ENCODE results near the gene TBX5.

The TBX5 gene

DNA sequence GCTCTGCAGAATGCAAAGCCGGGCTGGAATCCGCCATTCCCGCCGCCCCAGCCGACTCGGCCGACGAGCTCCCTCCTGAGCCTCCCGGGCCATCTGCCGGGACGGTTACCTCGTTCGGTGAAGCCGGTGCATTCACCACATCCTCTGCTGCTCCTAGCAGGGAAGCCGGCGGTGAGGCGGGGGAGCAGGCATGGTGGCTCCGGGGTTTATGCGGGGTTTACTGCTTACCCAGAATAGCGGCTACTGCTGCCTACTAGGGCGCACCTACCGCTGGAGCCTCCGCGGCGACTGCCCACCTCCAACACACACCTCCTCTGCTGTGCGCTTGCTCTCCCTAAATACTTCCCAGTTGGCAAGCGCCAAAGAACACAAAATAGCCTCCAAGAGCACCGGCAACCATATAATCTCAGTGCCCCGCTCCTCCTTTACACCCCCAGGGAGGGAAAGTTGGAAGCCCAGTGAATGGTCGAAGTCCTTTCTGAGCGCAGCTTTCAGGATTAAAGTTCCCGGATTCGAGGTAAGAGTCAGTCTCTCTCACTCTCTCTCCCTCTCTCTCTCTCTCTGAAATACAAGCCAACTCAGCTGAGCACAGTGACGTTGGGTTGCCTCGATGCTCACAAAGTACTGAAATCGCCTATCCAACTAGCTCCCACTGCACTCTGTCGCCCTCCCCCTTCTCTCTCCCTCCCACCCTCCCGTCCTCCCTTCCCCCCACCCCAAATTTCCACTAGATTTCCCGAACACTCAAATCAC is at the start of gene TBX5:
TBX5 (minus strand) TSS at position 626 of the 753 bp plus-strand sequence. CDS start 2,246 bp downstream, outside the sequence.
- no peak for DNase-seq (ENCODE audit: low spot score)

DNA sequence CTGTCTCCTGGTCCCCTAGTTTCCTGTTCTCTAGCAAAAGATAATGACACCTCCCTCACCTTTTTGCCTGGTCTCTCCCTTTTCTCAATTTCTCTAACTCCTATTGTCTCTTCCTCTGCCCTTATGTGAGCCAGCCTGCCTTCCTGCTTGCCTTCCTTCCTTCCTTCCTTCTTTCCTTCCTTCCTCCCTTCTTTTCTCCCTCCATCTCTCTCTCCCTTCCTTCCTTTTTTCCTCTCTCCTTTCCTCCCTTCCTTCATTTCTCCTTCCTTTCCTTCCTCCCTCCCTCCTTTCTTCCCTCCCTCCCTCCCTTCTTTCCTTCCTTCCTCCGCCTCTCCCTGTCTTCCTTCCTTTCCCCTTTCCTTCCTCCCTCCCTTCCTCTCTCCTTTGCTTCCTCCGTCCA is 45.7 kb upstream of the TBX5 start:
- no peak for DNase-seq (ENCODE audit: low spot score)

DNA sequence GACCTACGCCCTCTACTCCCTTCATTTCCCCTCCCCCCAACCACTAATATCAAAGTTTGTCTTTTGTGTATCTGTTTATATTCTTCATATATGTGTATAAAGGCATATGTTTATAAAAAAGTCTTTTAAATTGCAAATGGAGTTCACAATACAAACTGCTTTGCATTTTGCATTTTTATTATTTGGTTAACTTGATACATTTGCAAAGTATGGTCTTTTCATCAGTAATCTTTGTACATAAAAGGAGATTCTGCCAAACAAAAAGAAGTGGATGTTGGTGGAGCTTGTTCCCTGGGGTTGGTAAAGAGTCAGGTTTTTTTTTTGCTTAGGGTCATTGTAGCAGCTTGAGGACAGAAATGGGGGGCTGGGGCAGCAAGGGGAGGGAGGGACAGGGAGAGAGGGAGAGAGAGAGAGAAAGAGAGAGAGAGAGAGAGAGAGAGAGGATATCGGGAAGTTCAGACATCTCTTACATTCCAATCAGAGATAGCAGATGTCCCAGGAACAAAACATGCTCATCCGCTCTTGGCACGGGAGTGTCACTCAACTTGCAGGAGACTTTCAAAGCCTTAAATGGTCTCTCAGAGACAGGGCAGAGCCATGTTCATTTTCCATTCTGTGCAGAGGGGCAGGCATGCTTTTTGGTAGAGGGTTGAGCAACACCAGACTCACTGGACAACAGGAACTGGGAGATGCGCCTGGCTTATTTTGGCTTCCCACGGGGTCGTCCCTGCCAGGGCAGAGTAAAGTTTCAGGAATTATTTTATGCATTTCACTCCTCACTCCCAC is 44.8 kb upstream of the TBX5 start:
- no peak for DNase-seq (ENCODE audit: low spot score)

DNA sequence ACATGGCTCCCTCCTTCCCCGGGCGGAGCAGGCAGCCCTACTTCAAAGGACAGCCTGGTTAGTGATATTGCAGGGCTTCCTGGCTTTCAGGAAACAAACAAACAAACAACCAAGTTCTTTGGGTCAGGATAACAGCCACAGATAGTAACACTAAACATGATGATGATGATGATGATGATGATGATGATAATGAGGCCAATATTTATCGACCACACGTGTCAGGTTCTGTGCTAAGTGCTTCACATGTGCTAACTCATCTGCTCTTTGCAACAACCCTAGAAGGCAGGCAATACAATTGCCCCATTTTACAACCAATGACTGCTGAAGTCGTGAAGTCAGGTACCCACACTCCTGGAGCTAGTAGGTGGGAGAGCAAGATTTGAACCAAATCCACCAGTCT is 44.1 kb upstream of the TBX5 start:
- no peak for DNase-seq (ENCODE audit: low spot score)

DNA sequence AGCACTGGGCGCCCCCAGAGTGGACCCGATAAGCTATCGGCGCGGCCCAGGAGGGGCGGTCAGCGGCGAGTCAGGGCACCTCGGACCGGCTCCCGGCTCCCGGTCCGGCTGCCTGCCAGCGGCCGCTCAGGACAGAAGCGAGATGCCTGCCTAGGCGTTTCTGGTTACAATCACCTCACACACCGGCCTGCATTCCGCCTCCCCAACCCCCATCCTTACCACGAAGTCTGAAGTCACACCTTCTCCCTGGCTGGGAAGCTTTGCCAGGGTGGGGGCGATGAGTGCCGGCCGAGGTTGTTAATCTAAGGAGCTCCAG is 42.6 kb upstream of the TBX5 start:
- DNase-seq (ENCODE audit: low spot score): no peak

DNA sequence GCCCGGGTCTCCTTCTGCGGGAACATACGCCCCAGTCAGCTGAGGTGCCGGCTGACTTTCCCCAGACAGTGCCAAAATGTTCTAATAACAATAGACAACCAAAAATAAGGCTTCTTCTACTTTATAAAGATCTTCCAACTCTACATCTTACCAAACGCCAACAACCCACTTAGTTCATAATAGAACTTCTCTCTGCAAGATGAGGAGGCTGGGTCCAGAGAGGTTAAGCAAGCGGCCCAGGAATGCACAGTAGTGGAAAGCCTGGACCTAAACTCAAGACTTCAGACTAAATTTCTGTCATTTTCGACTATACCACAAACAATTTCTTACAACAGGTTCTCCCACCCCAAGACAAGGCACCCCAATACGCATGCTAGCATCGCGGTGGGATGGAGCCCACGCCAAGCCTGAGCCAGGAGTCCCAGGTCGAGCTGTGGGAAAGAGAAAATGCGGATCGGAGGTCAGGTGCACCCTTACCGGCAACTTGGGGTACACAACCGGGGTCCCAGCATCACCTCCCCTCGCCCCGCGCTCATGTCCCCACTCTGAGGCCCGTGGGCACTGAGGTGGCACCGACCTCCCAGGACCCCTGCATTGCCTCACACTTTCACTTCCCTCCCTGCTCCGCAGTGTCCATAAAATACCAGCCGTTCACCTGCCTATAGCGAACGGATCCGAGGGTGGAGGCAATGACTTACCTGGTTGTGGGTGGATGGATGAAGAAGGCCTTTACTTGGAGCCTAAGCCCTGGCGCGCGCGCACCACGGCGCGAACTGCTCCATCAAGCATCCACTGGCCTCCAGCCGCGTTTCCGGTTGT is 42.1 kb upstream of the TBX5 start:
- DNase-seq (ENCODE audit: low spot score): no peak

DNA sequence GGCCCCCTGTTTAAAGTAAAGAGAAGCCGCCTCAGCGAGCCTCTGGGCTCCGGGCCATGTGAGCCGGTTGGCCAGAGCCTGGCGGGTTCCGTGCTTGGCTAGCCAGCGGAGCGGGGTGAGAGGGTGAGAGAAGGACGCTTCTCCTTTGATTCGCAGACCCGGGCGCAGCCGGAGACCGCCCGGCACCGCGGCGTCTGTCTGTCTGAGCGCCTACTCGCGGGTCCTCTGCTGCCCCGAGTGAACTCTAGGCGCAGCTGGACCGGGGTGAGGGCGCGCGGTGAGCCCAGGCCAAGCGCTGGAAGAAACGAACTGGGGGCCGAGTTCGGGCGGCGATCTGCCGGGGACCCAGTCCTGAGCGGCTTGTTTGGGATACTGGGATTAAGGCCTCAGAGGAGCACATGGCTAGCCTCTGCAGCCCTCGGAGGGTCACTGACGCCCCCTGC is 41.4 kb upstream of the TBX5 start:
- DNase-seq (ENCODE audit: low spot score): no peak

DNA sequence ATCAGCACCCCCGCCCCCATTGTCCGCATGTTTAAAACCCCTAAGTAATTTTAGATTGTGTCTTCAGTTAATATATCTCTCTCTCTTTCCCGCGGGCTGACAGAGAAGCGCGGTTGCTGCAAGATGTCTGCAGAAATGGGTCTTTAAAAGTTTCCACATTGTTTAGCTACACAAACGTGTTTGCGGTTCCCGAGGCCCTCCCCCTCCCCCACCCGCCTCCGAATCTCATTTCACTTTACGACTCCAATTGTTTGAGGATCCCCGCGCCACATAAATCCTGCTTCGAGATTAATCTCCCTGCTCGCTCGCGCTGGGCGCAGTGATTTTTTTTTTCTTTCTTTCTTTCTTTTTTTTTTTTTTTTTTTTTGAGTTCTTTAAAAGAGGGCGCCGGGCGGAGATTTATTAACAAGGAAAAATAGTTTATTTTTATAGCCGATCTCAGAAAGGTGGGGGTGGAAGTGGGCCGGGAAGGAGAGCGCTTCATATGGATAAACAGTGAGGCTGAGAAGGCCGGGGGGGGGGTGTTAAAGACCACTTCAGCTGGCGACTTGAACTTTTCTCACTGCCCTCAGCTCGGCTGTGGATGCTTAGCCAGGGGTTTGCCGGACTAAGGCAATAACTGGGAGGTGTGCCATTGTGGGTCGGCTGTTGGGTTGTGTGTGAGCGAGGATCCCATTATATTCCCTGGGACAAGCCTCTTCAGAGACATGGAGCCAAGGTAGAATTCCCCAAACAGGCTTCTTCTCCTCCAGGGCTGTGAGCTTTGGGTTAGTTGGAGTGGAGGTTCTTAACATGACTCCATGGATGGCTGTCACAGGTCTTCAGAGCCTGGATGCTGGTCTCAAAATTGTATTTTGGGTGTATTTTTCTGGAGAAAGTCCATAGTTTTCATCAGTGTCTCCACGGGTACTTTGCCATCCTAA is 39.7 kb upstream of the TBX5 start:
- DNase-seq (ENCODE audit: low spot score): no peak

DNA sequence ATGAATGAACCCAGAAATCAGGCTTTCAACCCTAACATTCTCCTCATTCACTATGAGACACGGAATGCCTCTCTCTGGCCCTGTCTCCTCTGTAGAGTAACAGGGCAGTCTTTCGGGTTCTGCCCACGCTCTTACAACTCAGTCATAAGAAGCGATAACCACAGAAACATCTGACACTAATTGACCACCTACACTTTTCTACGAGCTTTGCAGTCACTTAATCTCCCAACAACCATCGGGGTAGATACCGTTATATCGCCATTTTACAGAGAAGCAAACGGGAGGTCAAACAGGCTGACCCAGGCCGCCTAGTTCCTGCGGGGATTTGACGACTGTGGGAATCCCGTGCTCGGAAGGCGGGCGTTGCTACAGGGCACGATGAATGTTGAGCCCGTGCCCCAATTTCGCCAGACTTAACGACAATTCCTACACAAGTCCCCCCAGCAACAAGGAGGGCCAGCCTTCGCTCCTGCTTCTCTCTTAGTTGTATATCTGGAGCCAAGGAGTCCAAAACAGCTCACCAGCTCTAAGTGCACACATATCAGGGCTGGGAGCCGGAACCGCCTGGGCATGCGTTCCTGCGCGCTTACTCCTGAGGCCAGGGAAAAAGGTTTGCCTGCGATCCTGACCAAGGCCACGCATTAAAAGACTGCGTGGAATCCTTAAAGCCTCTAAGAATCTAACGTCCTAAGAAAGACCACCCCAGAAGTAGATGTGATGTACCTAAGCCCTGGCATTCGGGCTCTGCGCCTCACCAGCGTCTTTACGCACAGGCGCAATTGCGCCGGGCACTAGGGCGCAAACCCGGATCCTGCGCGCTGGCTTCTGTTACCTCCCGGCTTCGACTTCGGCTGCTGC is 38.7 kb upstream of the TBX5 start:
- DNase-seq (ENCODE audit: low spot score): no peak

DNA sequence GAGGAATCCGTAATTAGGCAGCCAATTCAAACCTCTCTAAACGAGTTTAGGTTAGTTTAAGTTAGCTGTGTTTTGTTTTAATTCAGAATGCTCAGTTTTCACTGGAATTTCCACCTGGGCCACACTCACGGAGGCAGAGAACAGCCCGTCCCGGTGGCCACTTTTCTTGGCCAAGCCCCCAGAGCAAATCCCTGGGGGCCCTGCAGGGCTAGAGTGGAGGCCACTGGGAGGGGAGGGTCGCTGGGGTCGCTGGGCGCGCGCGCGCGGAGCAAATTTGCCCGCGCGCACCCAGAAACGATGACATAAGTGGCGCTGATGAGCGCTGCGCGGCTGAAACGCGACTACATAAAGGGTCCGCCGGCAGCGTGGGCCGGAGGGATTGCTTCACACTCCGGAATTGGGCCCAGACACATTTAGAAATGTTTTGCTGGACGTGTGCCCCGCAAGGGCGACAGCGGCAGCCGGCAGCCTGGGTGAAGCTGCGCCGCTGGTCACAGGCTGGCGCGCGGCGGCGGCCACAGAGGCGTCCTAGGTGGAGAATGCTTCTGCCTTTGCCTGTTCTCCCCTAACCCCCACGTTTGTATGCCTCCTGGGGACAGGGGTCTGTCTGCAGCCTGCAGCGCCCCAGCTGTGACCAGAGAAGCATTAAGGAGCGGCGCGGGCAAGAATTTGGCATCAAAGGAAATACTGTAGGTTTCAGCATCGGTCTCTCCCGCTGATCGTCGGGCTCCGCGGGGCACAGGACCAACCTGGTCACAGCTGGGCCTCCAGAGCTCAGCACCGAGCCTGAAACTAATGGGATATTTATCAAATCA is 37.9 kb upstream of the TBX5 start:
- no peak for DNase-seq (ENCODE audit: low spot score)

DNA sequence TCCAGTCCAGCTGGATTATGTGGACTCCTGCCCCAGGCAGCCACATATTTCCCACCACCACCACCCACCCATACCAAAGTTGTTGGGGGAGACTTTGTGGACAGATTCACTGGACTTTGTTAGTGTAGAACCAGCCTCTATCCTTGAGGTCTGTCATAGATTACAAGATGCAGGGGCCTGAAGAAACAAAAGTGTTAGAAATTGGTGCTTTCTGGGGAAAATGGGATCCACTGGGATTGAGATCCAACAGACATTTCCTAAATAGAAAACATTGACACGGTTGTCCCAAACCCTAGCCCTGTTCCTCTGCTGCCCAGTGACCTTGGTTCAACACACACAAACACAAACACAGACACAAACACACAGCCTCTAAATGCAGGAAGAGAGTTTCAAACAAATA is 36.6 kb upstream of the TBX5 start:
- DNase-seq (ENCODE audit: low spot score): no peak

DNA sequence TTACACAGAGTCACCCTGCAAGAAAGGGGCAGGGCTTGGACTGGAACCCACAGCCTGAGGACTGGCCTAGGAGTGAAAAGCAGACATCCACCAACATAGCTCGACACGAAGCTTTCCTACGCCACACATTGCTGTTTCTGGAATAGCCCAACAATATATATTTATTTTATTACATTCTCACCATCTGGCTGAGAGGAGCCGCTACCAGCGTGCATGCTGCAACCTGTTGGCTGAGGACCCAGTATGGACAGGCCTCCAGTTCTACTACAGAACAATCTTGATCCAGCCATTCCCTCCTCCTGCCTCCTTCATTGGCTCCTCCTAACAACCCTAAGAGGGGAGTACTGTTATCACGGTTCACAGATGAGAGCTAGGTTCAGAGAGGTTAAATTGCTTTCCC is 35.6 kb upstream of the TBX5 start:
- DNase-seq (ENCODE audit: low spot score): no peak

DNA sequence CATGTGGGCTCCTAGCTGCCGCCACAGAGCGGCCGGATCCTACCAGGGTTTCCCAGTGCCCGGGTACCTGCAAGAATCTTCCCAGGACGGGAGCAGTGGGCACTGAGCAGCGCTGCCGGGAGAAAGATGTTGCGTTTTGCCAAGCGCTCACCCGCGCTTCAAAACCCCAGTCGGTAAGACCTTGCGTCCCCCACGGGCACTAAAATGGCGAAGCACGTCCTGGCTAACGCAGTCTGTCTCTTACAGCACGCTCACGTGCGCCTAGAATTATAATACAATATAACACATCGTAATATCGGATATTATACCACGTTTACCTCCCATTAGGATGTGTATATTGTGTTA is 35.1 kb upstream of the TBX5 start:
- no peak for DNase-seq (ENCODE audit: low spot score)

DNA sequence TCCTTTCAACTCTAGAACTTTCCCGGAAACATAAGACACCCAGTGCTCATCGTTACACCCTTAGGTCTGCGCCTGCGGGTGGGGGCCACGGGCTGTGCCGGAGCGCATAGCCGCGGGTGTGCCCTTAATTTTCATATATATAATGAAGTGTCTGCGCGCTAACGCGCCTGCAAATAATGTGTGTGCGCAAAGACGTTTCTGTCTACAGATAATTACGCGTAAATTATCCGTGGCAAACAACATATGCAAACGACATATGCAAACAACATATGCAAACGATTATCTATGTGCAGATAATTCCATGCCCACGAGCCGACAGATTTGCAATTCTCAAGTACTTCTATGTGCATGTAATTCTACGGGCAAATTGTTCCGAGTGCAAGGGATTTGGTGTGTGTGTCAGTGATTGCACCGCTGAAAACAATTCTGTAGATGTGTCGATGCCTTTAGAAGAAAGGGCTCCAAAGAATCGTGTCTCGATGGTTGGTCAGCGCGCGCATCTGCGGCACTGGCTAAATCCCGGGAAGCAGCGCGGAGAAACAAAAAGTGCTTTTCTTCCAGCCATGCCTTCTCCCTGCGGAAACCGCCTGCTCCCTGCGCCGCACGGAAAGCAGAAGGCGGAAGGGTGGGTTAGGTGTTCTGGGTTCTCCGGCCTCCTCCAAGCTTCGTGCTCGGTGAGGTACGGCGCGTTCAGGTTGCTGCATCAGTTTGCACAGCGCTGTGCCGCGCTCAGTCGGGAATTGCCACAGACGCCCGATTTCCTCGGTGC is 34.5 kb upstream of the TBX5 start:
- DNase-seq (ENCODE audit: low spot score): no peak

DNA sequence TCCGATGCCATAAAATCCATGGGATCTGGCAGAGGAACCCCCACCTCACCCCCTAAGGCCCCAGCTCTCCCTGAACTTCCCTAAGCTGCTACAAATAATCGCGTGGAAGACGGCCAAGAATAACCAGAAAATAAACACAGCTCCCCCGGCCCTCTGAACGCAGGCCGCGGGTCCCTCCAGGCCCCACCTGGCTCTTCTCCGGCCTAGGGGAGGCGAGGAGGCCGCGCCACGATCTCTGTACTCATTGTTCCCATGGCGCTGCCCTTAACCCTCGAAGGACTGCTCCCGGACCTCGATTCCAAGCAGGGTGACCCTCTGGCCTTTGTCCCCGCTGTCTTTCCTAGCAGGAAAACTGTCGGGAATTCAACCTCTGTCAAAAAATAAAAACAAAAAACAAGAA is 33.9 kb upstream of the TBX5 start:
- no peak for DNase-seq (ENCODE audit: low spot score)

DNA sequence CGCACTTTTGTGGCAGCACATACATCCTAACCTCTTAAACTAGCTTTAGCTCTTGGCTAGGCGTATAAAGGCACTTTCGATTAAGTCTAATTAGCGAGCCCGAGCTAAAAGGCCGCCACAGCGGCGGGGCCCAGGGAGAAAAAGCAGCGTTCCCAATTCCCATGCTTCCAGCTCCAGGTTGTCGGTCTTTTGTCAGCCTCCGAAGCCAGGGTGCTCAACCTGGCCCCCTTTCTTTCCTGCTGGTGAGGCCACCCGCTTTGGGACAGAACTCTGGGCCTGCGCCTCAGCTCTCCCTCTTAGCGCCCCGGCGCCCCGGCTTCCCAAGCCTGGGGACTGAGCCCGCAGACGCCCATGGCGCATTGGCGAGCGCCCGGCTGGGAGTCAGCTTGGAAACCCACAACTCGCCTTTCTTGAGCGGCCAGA is 33.3 kb upstream of the TBX5 start:
- no peak for DNase-seq (ENCODE audit: low spot score)

DNA sequence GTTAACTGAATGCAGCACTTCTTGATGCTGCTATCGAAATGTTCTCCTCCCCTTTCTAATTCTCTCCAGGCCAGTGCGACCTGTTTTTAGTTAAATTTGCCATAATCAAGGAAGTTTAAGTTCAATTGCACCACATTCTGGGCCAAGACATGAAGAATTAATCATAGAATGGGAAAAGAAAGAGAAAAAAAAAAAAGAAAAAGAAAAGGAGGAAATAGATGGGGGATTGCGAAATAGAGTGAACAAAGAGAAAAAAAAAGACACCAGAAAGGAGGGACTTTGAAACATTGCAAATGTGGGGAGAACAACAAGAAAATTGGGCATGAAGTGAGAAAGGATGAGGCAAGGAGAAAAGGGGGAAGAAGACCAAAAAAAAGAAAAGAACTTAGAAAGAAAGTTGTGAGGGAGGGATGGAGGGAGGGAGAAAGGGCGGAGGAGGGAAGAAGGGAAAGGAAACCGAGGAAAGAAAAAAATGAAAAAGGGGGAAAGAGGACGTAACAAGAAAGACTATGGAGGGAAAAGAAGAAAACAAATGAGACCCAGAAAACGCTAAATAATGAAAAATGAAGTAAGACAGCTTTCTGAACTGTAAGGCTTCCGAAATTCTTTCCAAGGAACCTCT is 32.8 kb upstream of the TBX5 start:
- no peak for DNase-seq (ENCODE audit: low spot score)

DNA sequence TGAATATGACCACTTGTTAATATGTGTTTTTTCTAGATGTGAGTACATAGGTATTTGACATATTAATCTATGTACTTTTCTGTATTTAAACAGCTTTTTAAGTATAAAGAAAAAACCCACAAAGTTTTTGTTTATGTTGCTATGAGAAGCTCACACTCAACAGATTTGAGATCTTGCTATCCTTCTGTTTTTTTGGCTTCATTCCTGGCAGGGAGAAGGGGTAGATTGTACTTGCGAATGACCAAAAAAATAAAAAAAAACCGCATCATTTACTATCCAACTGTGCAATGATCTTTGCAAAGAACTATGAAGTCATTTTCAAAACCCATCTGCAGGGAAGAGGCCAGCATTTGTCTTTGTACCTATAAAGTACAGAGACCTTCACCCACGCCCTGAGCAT is 28.4 kb upstream of the TBX5 start:
- no peak for DNase-seq (ENCODE audit: low spot score)

DNA sequence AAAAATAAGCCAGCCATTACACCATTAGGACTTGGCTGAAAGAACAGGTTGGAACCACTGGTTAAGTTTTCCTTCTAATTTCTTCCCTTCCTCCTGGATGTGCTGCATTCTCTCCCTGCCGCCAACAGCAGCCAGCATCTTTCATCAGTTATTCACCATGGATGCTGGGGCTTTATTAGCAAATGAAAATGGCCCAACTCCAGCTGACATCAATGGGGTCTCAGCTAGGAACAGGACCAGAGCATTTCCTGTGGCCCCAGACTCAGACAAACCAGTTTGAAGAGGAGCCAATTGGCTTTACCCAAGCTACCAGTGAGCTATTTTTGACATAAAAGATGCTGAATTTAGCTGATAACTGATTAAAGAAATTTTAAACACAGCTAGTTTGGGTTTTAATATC is 26.0 kb upstream of the TBX5 start:
- no peak for DNase-seq (ENCODE audit: low spot score)
